HFFc6 (cell line): Measurements from ENCODE around the gene PRR33. TPM values are rescaled to one million over a fixed set of nuclear protein-coding genes. Genes with fewer than 3 reads are reported as not detected.

ENCODE experiments used
- DNase-seq: peaks from one replicate; pipeline ENCODE4 v3.0.0-alpha.2; 2018
- H3K27ac Mint-ChIP-seq: 2 replicates; pipeline ENCODE4 v1.8.0; 2020; ENCODE audit warnings: mild to moderate bottlenecking, mixed read lengths
- H3K27me3 Mint-ChIP-seq: 2 replicates; pipeline ENCODE4 v1.8.0; 2021; ENCODE audit warnings: mild to moderate bottlenecking, moderate library complexity, mixed read lengths; ENCODE audit not compliant: insufficient read depth
- H3K36me3 Mint-ChIP-seq: 2 replicates; pipeline ENCODE4 v1.8.0; 2021; ENCODE audit warnings: low read depth, mixed read lengths
- H3K4me1 Mint-ChIP-seq: 2 replicates; pipeline ENCODE4 v1.8.0; 2020; ENCODE audit warnings: low read depth, mixed read lengths
- H3K4me3 Mint-ChIP-seq: 2 replicates; pipeline ENCODE4 v1.8.0; 2020; ENCODE audit warnings: mild to moderate bottlenecking, moderate library complexity, mixed read lengths
- H3K9me3 Mint-ChIP-seq: 2 replicates; pipeline ENCODE4 v1.8.0; 2020; ENCODE audit warnings: mild to moderate bottlenecking, mixed read lengths
- total RNA-seq, 6 experiments: library from RNA; stranded (reverse); fragmentation: NEBNext Ultra II Directional; extraction: Animal tissue kit (Norgen Biotek cat#: 25700); gene quantifications; 2 replicates in 1 of 6; 3 replicates in 5 of 6; pipeline ENCODE4 v1.2.3, GENCODE V29; 2021
- TF ChIP-seq, protein P1 (sequence below): fragments of 200-600 bp; sonication (generic); IDR thresholded peaks from 2 replicates; pipeline ENCODE4 v1.5.0; 2021; ENCODE audit warnings: antibody characterized with exemption, mild to moderate bottlenecking

Gene PRR33
- total RNA-seq, 6 experiments from 2014 or later: not detected

DNA sequence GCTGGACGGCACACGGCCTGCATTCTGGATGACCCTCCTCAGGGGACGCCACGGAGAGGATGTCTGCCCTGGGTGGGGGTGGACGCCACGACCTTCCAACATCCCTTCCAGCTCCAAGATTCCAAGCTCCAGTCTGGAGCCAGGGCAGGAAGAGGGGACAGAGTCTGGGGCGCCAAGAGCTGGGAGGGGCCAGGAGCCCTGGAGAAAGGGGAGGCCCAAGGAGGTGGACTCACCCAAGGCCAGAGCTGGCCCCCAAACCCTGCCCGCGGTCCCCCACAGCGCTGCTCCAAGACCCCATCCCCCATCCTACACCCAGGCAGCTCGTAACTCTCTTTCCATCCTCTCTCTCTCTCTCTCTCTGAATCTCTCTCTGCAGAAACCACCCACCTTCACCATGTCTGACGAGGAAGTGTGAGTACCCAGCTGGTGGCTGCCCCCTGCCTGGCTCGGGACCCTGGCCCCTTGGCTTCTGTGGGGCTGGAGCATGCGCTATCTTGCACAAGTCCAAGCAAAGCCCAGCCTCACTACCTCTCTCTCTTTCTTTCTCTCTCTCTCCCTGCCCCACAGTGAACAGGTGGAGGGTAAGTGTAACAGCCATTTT, 30.9 kb upstream of the PRR33 start:
- Mint-ChIP-seq H3K27ac (no peak overlapping the region), H3K4me1 (no peaks in the 10 kb centered on the region), H3K4me3 (no peak overlapping the region), H3K36me3 (no peaks in the 10 kb centered on the region), H3K27me3 (peaks cover 14% of the 10 kb centered on the region), H3K9me3 (no peaks in the 10 kb centered on the region)
- DNase-seq: no peak
- TF ChIP-seq, protein P1, sequence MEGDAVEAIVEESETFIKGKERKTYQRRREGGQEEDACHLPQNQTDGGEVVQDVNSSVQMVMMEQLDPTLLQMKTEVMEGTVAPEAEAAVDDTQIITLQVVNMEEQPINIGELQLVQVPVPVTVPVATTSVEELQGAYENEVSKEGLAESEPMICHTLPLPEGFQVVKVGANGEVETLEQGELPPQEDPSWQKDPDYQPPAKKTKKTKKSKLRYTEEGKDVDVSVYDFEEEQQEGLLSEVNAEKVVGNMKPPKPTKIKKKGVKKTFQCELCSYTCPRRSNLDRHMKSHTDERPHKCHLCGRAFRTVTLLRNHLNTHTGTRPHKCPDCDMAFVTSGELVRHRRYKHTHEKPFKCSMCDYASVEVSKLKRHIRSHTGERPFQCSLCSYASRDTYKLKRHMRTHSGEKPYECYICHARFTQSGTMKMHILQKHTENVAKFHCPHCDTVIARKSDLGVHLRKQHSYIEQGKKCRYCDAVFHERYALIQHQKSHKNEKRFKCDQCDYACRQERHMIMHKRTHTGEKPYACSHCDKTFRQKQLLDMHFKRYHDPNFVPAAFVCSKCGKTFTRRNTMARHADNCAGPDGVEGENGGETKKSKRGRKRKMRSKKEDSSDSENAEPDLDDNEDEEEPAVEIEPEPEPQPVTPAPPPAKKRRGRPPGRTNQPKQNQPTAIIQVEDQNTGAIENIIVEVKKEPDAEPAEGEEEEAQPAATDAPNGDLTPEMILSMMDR: no peak

DNA sequence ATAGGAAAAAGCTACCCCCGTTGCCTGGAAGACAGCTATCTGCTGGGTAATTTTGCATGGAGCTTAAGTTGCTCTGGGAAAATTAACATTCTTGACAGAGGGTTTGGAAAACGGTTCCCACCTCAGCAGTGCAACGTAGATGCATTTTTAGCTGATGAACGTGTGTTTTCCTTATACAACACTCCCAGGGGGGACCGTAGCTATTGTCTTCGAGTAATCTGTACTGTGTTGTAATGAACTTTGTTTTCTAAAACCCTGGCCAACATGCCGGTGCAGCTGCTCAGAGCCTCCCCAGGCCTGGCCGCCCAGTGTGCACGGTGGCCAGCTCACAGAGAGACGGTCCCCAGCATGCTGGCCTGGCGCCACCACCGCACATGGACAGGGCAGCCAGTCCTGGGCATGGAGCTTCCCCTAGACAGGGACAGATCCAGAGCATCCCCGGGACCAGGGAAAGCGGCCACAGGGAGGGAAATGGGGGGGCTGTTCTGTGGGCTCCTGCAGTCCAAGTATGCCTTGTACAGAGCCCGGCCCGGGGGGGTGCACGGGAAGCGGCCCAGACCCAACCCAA, 30.0 kb upstream of the PRR33 start:
- Mint-ChIP-seq H3K4me1 (no peaks in the 10 kb centered on the region), H3K4me3 (no peak overlapping the region), H3K36me3 (no peaks in the 10 kb centered on the region), H3K27me3 (peaks cover 14% of the 10 kb centered on the region), H3K9me3 (no peaks in the 10 kb centered on the region), H3K27ac (no peak overlapping the region)
- TF ChIP-seq, protein P1: no peak
- DNase-seq: peak; percentile 3

DNA sequence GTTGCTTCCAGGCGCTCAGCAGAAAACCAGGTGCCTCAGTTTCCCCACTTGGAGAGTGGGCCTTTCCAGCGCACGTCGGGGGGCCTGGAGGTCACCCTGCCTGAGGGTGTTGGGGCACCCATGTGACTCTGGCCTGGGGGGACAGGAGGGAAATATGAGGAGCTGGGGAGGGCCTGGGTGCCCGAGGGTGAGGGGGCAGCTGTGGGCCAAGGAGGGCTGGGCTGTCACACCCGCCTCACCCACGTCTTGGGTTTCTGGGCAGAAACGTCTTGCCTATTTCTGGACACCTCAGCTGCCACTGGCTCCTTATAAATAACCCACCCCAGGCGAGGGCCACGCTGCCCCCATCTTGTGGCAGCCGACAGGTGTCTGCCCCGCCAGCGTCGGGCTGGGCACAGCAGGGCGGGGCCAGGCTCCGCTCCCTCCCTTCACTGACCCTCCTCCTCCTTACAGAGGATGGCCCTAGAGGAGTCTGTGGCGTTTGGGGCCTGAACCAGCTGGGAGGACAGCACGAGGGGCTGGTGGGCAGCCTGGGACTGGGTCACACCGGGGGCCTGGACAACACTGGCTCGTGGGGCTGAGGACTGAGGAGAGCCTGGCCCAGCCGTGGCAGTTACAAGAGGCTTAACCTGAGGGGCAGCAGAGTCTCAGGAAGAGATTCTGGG, 29.3 kb upstream of the PRR33 start:
- H3K27me3 Mint-ChIP-seq: peaks cover 10% of the 10 kb centered on the region
- no peak for DNase-seq

DNA sequence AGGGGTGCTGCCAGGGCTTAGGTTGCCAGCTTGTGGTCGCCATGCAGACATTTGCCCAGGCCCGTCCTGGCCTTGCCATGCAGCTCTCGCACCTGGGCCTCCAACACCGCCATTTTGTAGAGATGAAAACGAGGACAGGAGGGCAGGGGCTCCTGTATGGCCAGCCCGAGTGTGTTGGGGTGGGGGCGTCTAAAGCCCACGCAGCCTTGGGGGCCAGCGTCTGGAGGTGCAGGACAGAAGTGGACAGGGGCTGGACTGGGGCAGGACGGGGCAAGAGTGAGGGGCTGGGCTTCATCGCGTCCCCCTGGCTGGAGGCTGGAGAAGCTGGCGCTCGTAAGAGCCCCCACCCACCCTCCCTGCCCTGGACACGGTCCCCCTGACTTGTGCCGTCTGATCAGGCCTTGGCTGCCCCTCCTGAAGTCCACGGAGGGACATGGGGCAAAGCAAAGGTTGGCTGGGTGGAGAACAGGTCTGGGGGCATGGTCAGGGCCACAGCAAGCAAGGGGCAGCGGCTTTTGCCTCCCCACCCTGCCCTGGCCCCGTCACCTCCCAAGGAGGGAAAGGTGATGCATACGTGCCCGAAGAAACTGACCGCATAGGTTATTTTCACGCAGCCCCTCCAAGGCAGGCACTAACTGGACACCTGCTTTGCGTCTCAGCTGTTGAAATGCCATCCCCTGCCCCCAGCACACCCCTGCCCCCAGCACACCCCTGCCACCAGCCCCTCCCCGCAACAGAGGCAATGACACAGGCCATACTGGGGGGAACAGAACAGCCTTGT, 28.6 kb upstream of the PRR33 start:
- H3K4me1 Mint-ChIP-seq: no peaks in the 10 kb centered on the region
- H3K4me3 Mint-ChIP-seq: no peak overlapping the region
- TF ChIP-seq, protein P1: no peak
- H3K27me3 Mint-ChIP-seq: peaks cover 10% of the 10 kb centered on the region
- no peak overlapping the region for H3K27ac Mint-ChIP-seq
- H3K36me3 Mint-ChIP-seq: no peaks in the 10 kb centered on the region
- DNase-seq: no peak
- H3K9me3 Mint-ChIP-seq: peaks cover under 1% of the 10 kb centered on the region; the same call in 1 of the 2 replicates

More for the DNA sequence above, 29.3 kb upstream of the PRR33 start:
- TF ChIP-seq, protein P1: no peak
- no peaks in the 10 kb centered on the region for H3K9me3 Mint-ChIP-seq
- no peak overlapping the region for H3K4me3 Mint-ChIP-seq
- no peaks in the 10 kb centered on the region for H3K36me3 Mint-ChIP-seq
- H3K4me1 Mint-ChIP-seq: no peaks in the 10 kb centered on the region
- H3K27ac Mint-ChIP-seq: no peak overlapping the region

DNA sequence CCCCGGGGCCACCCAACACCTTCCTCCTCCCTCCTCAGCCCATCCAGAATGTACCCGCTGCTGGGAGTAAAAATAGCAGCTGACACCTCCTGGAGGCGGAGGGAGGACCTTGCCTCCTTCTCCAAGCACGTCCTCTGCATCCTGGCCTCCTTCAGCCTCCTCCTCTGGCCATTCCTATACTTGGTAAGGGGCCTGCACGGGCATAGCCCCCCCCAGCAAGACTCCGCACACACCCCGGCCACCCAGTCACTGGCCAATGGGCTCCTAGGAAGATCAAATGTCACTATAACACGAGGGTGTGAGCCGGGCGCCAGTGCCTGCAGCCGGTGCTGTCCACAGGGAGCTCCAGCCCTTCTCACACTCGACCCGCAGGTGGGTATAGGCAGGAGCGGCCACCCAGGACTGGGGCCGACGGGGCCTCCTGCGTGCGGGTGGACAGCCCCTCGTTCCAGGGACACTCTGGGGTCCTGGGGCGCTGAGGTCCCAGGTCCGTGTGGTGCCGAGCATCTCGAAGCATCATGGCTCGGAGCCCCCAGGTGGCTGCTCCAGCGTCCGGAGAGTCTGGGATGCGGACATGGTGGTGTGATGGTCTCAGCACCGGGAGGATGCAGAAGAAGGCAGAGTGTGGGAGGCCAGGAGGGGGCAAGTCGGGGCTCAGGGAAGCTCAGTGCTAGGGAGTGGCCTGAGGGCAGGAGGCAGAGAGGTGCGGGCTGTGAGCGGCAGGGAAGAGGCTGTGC, 27.9 kb upstream of the PRR33 start, which contains the start of gene TNNT3:
Gene TNNT3 (plus strand): TSS at position 313 of the 737 bp plus-strand sequence. CDS start 3,172 bp downstream, outside the sequence.
- Mint-ChIP-seq H3K4me3 (no peak within 1 kb of the TSS), H3K27me3 (peaks cover 10% of the 10 kb centered on the region), H3K9me3 (peaks cover 4% of the 10 kb centered on the region), H3K4me1 (no peaks in the 10 kb centered on the region), H3K27ac (no peak within 1 kb of the TSS), H3K36me3 (no peaks in the 10 kb centered on the region)
- TF ChIP-seq, protein P1: no peak; the same call in 1 of the 2 replicates
- DNase-seq: no peak
